OCI-LY7 (cell line): Measurements from ENCODE around the gene A1CF. TPM values are rescaled to one million over a fixed set of nuclear protein-coding genes. Genes with fewer than 3 reads are reported as not detected.

Source experiments
- BruUV-seq: library from RNA; stranded (reverse); fragments of 400-500 nt; replicated peaks from 2 replicates; lab custom pipeline; 2021; lab: Mats Ljungman, UMichigan
- CTCF ChIA-PET: fragments of 300-600 bp; sonication (Branson Sonifier 250); formaldehyde crosslinking; loops from one replicate; lab custom pipeline; 2022; ENCODE audit warnings: antibody characterized with exemption; ENCODE audit not compliant: unreplicated experiment; lab: Charles Lee
- POLR2A ChIA-PET: fragments of 300-600 bp; sonication (Branson Sonifier 250); formaldehyde crosslinking; loops from one replicate; lab custom pipeline; 2022; ENCODE audit warnings: antibody characterized with exemption; lab: Charles Lee
- DNase-seq: peaks from one replicate; pipeline ENCODE4 v3.0.0-alpha.2; 2015; ENCODE audit warnings: low spot score
- H2AFZ ChIP-seq: fragments of 200-600 bp; sonication (generic), shearing (Covaris generic); 2 replicates; pipeline ENCODE4 v1.6.1; 2014; ENCODE audit warnings: mild to moderate bottlenecking, antibody characterized with exemption, low read length, moderate library complexity
- H3K27ac ChIP-seq: fragments of 200-600 bp; sonication (generic); 2 replicates; pipeline ENCODE4 v1.5.1; 2014; ENCODE audit warnings: mixed run types, low read depth, mild to moderate bottlenecking, moderate library complexity, low read length, inconsistent platforms; ENCODE audit not compliant: poor library complexity, severe bottlenecking
- H3K36me3 ChIP-seq: fragments of 200-600 bp; sonication (generic); 2 replicates; pipeline ENCODE4 v1.6.1; 2014; ENCODE audit warnings: mild to moderate bottlenecking, antibody characterized with exemption, low read length, moderate library complexity, mixed read lengths; ENCODE audit not compliant: insufficient read depth
- H3K4me1 ChIP-seq: fragments of 200-600 bp; sonication (generic); 2 replicates; pipeline ENCODE4 v1.5.1; 2014; ENCODE audit warnings: mild to moderate bottlenecking, low read length; ENCODE audit not compliant: insufficient read depth, poor library complexity, severe bottlenecking
- H3K4me2 ChIP-seq: fragments of 200-600 bp; sonication (generic); 2 replicates; pipeline ENCODE4 v1.6.1; 2014; ENCODE audit warnings: mild to moderate bottlenecking, low read length
- H3K4me3 ChIP-seq: fragments of 200-600 bp; sonication (generic); 2 replicates; pipeline ENCODE4 v1.5.1; 2014; ENCODE audit warnings: mild to moderate bottlenecking, low read depth, low read length; ENCODE audit not compliant: poor library complexity, severe bottlenecking
- H3K79me2 ChIP-seq: fragments of 200-600 bp; sonication (generic); 2 replicates; pipeline ENCODE4 v1.6.1; 2016; ENCODE audit warnings: low read depth, mild to moderate bottlenecking, low read length, moderate library complexity, mixed read lengths; ENCODE audit not compliant: insufficient read depth
- H3K9me2 ChIP-seq: fragments of 200-600 bp; sonication (generic); 2 replicates; pipeline ENCODE4 v1.6.1; 2016; ENCODE audit warnings: mild to moderate bottlenecking, low read length, mixed read lengths; ENCODE audit not compliant: insufficient read depth
- H3K9me3 ChIP-seq: fragments of 200-600 bp; sonication (generic); 2 replicates; pipeline ENCODE4 v1.6.1; 2014; ENCODE audit warnings: mild to moderate bottlenecking, mixed run types, low read length, mixed read lengths
- H4K20me1 ChIP-seq: fragments of 200-600 bp; sonication (generic); 2 replicates; pipeline ENCODE4 v1.6.1; 2014; ENCODE audit warnings: mild to moderate bottlenecking, antibody characterized with exemption, low read length, moderate library complexity, mixed read lengths; ENCODE audit not compliant: insufficient read depth
- CTCF ChIP-seq: fragments of 200-600 bp; sonication (generic); conservative IDR thresholded peaks from 2 replicates; pipeline ENCODE4 v1.5.1; 2014; ENCODE audit warnings: mild to moderate bottlenecking, antibody characterized with exemption, low read length, moderate library complexity, mixed read lengths
- EZH2phosphoT487 ChIP-seq: fragments of 200-600 bp; sonication (generic); IDR thresholded peaks from 2 replicates; pipeline ENCODE4 v1.6.1; 2018; ENCODE audit warnings: low read depth, borderline replicate concordance, mild to moderate bottlenecking, mixed run types, antibody characterized with exemption, low read length, moderate library complexity, mixed read lengths
- intact Hi-C: fragments of 100-400 bp; cut with micrococcal nuclease; formaldehyde crosslinking; loops from one replicate; pipeline ENCODE4 v1.10.0; 2022; ENCODE audit not compliant: unreplicated experiment
- total RNA-seq, 2 experiments: library from RNA; depleted of rRNA in 1 of 2; stranded (reverse); fragments of >200 nt in 1 of 2; shearing (Covaris generic) in 1 of 2; gene quantifications; 2 replicates each; pipeline ENCODE4 v1.2.3, GENCODE V29; 2014 to 2022

The A1CF gene
- total RNA-seq, 2 experiments from 2014 or later: not detected

GRCh38 chr10:50896721-50897120 is 11.3 kb upstream of the A1CF start:
- BruUV-seq: no TSS peak
- Histone ChIP-seq H3K4me2 (no peak overlapping the region), H3K79me2 (no peaks in the 10 kb centered on the region), H3K27ac (no peak overlapping the region), H2AFZ (no peak overlapping the region), H4K20me1 (no peaks in the 10 kb centered on the region), H3K4me1 (no peaks in the 10 kb centered on the region), H3K4me3 (no peak overlapping the region), H3K36me3 (no peaks in the 10 kb centered on the region), H3K9me2 (no peaks in the 10 kb centered on the region), H3K9me3 (no peaks in the 10 kb centered on the region)
- intact Hi-C loops: no loop called here
- ChIA-PET POLR2A (interaction anchor here (1.6 kb wide), 1 partner anchor 46 kb away, joined by 3 read pairs; no protein-coding TSS in a partner anchor), CTCF (no interaction called here)
- TF ChIP-seq CTCF (no peak), EZH2phosphoT487 (no peak)
- no peak for DNase-seq

- no peaks in the 10 kb centered on the region for H3K9me3 ChIP-seq
- intact Hi-C loops: no loop called here
- ChIA-PET CTCF (no interaction called here), POLR2A (no interaction called here)
- no peaks in the 10 kb centered on the region for H3K36me3 ChIP-seq
- H2AFZ ChIP-seq: no peak overlapping the region
- no peaks in the 10 kb centered on the region for H3K9me2 ChIP-seq
- H3K4me2 ChIP-seq: no peak overlapping the region
- H3K27ac ChIP-seq: no peak overlapping the region
- no peaks in the 10 kb centered on the region for H3K4me1 ChIP-seq
- H3K4me3 ChIP-seq: no peak overlapping the region
- no TSS peak for BruUV-seq
- no peak for DNase-seq
- H3K79me2 ChIP-seq: no peaks in the 10 kb centered on the region
- TF ChIP-seq EZH2phosphoT487 (no peak), CTCF (no peak)
- no peaks in the 10 kb centered on the region for H4K20me1 ChIP-seq
Measured at GRCh38 chr10:50894312-50894711, 8.9 kb upstream of the A1CF start.

- Histone ChIP-seq H3K27ac (no peak overlapping the region), H3K9me3 (no peaks in the 10 kb centered on the region), H3K4me2 (no peak overlapping the region), H2AFZ (no peak overlapping the region), H3K4me3 (no peak overlapping the region), H4K20me1 (no peaks in the 10 kb centered on the region), H3K9me2 (no peaks in the 10 kb centered on the region), H3K79me2 (no peaks in the 10 kb centered on the region), H3K4me1 (no peaks in the 10 kb centered on the region), H3K36me3 (no peaks in the 10 kb centered on the region)
- CTCF ChIA-PET: no interaction called here
- POLR2A ChIA-PET: interaction anchor here (0.6 to 0.7 kb wide), 2 partner anchors 9 to 1106 kb away, joined by 3 read pairs; no protein-coding TSS in a partner anchor
- intact Hi-C loops: no loop called here
- BruUV-seq: no TSS peak
- TF ChIP-seq EZH2phosphoT487: no peak
- TF ChIP-seq CTCF: no peak
- DNase-seq: no peak
Measured at GRCh38 chr10:50892467-50892866, 7.0 kb upstream of the A1CF start.
